DMS114 treated with DMSO at 0.1 percent for 48 hours (cell line): ENCODE results near the gene MYO18B.

Experiments
- DNase-seq: peaks from one replicate; lab custom pipeline; 2025; ENCODE audit not compliant: unreplicated experiment; lab: John Stamatoyannopoulos, UW

MYO18B gene

DNA sequence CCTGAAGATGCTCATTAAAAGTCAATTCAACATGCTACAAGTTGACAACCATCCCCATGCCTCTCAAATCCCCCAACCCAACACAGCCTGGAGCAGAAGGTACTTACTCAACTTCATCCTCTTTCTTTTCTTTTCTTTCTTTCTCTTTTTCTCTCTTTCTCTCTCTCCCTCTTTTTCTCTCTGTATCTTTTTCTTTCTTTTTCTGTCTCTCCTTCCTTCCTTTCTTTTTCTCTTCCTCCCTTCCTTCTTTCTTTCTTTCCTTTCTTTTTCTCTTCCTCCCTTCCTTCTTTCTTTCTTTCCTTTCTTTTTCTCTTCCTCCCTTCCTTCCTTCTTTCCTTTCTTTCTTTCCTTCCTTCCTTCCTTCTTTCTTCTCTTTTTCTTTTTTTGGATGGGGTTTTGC, 291.6 kb downstream of the MYO18B start:
- no peak for DNase-seq

GRCh38 chr22:26035523-26035922, 293.5 kb downstream of the MYO18B start:
- no peak for DNase-seq

- no peak for DNase-seq
Observed at GRCh38 chr22:26038365-26038764, 296.4 kb downstream of the MYO18B start.

DNA sequence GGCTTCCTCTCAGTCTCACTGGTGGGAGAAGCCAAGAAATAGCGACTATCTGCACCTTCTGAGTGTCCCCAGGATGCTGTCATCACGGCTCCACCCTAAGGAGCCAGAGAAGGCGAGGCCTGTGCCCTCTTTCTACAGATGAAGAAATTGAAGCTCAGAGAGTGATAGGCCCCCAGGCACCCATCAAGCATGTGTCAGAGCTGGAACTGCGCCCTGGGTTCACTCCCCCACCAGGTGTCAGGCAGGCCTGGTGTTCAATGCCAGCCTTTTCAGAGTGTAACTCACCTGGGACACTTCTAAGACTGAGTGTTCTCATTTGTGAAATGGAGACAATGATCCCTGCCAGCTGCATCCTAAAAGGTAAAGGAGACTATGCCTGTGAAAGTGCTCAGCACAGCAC, 299.9 kb downstream of the MYO18B start:
- no peak for DNase-seq

GRCh38 chr22:26043031-26043430, 301.0 kb downstream of the MYO18B start:
- no peak for DNase-seq

DNA sequence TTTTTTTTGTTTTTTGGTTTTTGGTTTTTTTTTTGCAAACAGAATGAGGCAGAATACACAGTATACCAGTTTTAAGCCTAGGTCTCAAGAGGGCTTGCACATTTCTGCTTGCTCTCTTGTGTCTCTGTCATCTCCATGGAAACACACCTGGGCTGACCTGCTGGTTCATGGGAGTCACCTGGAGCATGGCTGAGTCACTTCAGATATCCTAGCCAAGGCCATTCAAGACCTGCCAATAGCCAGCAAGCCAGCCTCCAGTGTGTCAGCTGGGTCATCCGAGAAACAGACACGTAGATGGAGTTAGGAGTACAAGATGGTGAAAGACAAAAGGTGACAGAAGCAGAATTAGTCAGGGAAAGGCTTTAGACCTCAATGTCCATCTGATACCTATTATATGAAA, 303.1 kb downstream of the MYO18B start:
- no peak for DNase-seq

GRCh38 chr22:26045860-26046259, 303.9 kb downstream of the MYO18B start:
- DNase-seq, result no peak

DNA sequence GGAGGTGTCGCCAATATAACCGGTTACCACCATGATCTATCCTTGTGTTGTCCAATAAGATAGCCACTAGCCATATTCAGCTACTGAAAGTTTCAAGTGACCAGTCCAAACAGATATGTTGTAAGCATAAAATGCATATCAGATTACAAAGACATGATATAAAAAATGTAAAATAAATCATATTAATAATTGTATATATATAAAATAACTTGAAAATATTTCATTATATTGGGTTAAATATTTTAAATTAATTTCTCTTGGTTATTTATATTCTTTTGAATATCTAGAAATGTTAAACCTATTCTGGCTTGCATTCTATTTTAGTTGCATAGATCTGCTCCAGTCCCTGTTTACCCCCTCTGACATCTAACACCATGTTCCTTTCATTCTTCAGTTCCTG, 305.5 kb downstream of the MYO18B start:
- no peak for DNase-seq

GRCh38 chr22:26047920-26048319, 305.9 kb downstream of the MYO18B start:
- no peak for DNase-seq

- DNase-seq, result no peak
Observed at GRCh38 chr22:26050079-26050478, 308.1 kb downstream of the MYO18B start.

- DNase-seq, result no peak
Observed at GRCh38 chr22:26053737-26054316, 311.8 kb downstream of the MYO18B start.

- no peak for DNase-seq
Observed at GRCh38 chr22:26054841-26055605, 313.0 kb downstream of the MYO18B start.

- no peak for DNase-seq
Observed at GRCh38 chr22:26055693-26056092, 313.7 kb downstream of the MYO18B start.

DNA sequence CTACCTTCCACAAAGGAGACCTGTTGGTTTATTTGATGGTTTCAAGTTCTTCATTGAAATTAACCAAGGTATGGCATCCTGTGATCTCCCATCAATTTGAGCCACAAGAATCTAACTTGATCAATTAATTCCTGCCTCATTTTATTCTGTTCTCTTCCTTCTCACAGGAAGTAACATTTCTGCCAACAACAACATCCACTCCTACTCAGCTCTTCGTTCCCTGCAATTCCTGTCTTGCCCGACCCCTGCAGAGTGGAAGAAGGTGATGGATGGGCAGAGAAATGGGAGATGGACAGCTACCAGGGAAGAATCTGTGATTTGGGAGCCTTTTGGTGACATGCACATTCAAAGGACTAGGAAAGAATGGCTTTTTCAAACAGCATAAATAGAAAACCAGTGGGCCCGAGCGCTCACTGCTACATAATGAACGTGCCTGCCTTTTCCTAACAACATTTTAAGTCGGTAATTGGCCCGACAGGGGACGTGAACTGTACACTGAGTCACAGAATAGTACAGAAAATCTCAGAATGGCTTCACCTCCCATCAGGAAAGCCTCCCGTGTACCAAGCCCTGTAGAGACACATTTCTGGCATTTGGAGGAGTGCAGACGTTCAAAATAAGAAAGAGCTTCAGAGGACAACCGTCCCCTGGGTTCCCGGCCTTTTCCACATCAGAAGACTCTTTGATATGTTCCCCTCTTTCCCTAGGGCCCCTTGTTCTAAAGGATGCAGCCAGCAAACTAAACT, 314.6 kb downstream of the MYO18B start:
- no peak for DNase-seq

- no peak for DNase-seq
Observed at GRCh38 chr22:26057731-26058130, 315.7 kb downstream of the MYO18B start.

- no peak for DNase-seq
Observed at GRCh38 chr22:26064048-26064447, 322.1 kb downstream of the MYO18B start.

DNA sequence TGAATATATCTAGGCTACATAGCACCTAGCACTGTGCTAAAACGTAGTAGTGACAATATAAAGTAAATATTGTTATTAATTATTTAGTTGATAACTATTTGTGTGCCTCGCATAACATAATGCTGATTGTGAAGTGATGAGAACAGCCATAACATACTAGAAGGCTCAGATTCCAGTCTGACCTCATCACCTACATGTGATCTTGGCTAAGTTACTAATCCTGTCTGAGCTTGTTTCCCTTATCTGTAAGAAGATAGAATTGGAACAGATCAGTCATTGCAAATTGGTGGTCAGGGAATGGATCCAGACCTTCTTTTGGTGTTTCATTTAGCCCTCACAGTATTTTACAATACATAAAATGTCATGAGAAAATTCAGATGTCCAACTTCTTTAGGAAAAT, 323.9 kb downstream of the MYO18B start:
- no peak for DNase-seq

GRCh38 chr22:26066534-26066933, 324.5 kb downstream of the MYO18B start:
- no peak for DNase-seq

DNA sequence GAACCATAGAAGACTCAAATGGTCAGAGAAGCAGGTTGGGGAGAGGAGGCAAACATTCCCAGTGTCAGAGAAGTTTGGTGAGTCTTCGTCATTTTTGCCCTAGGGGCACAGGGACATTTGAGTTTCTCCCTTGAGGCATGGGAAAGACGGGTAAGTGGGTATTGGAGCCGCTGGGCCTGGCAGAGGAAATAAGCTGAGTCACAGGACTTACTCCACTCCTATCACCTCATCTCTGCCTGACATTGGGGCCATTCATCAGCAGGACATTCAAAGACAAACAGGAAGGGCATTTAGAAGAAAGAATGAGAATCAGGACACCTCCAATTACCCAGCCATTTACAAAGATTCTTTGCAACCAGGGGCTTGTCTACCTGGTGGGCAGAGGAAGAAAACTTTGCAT, 326.6 kb downstream of the MYO18B start:
- DNase-seq, result no peak

GRCh38 chr22:26072621-26073020, 330.6 kb downstream of the MYO18B start:
- DNase-seq, result no peak

DNA sequence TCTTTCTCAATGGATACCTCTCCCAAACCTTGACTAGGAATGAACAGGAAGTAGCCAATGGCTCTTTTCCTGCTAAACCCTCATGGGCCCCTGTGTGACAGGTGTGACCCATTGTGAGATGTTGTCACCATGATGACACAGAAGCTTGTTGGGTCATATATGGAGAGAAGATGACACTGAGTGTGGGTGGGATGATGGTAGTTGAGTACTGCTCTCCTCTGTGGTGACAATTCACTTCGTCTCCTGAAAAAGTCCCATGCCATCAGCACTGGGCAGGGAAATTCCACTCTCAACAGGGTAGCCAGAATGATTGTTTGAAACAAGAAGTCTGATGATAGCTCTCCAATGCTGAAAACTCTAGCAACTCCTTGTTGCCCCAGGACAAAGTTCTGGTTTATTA, 333.3 kb downstream of the MYO18B start:
- DNase-seq, result no peak

DNA sequence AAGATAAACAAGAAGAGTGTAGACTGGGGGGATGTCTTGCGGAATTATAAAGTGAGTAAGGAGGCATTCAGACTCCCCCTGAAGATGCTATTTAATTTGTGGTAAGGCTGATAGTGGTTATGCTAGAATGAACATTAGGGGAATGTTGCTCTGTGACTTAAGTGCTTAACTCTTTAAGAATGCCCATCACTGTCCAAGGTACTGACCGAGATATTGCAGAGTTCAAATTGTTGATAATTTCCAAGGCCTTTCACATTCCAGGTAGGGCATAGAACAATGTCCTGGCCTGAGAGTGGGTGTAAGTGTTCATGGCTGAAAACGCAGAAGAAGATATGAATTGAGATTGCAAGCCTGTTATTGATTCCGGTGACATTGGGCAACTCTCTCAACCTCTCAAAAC, 337.0 kb downstream of the MYO18B start:
- no peak for DNase-seq
